Spleen (tissue), 11 donors: ENCODE measurements around the gene MB. TPM values are rescaled to one million over a fixed set of nuclear protein-coding genes. Genes with fewer than 3 reads are reported as not detected.

Experiments used
- DNase-seq: peaks from one replicate; pipeline ENCODE4 v3.0.0-alpha.2; 2020
- H3K27ac ChIP-seq, 8 donors: fragments of 200-600 bp; sonication (generic) in 7 of 8; 1 replicate in 4 of 8; 2 replicates in 4 of 8; pipeline versions ENCODE4 v1.5.0 to v1.8.0; 2016 to 2021; ENCODE audit warnings: inconsistent platforms in 4 of 8, mild to moderate bottlenecking in 4 of 8, moderate library complexity in 1 of 8
- H3K27me3 ChIP-seq, 7 donors: fragments of 200-600 bp; sonication (generic) in 6 of 7; replicated peaks in 1 of 7; 1 replicate in 4 of 7; 2 replicates in 3 of 7; pipeline versions ENCODE4 v1.5.0 to v1.8.0; 2016 to 2021; ENCODE audit warnings: inconsistent platforms in 3 of 7, mild to moderate bottlenecking in 1 of 7
- H3K36me3 ChIP-seq, 6 donors: fragments of 200-600 bp; sonication (generic) in 5 of 6; 1 replicate in 4 of 6; 2 replicates in 2 of 6; pipeline versions ENCODE4 v1.5.0 to v1.8.0; 2016 to 2021; ENCODE audit warnings: inconsistent platforms in 2 of 6
- H3K4me1 ChIP-seq, 6 donors: fragments of 200-600 bp; sonication (generic) in 5 of 6; 1 replicate in 3 of 6; 2 replicates in 3 of 6; pipeline versions ENCODE4 v1.5.0 to v1.8.0; 2016 to 2021; ENCODE audit warnings: inconsistent platforms in 3 of 6
- H3K4me3 ChIP-seq, 8 donors: fragments of 200-600 bp; sonication (generic) in 7 of 8; 1 replicate in 4 of 8; 2 replicates in 4 of 8; pipeline versions ENCODE4 v1.5.0 to v1.8.0; 2016 to 2021; ENCODE audit warnings: inconsistent platforms in 4 of 8, mild to moderate bottlenecking in 4 of 8, moderate library complexity in 2 of 8
- H3K9me3 ChIP-seq, 8 donors: fragments of 200-600 bp; sonication (generic) in 7 of 8; 1 replicate in 4 of 8; 2 replicates in 4 of 8; pipeline versions ENCODE4 v1.5.0 to v1.8.0; 2016 to 2021; ENCODE audit warnings: inconsistent platforms in 4 of 8
- CTCF ChIP-seq, 11 experiments: fragments of 200-600 bp in 7 of 11; fragments of 450-650 bp in 4 of 11; sonication (generic) in 4 of 11; IDR thresholded peaks in 8 of 11; conservative IDR thresholded peaks in 3 of 11; 1 replicate in 7 of 11; 2 replicates in 4 of 11; pipeline versions ENCODE4 v1.4.0 to v1.8.0; 2016 to 2021; ENCODE audit warnings: antibody characterized with exemption in 11 of 11, inconsistent platforms in 4 of 11, mild to moderate bottlenecking in 1 of 11
- POLR2A ChIP-seq, 3 donors: fragments of 450-650 bp; IDR thresholded peaks; one replicate each; pipeline ENCODE4 v1.5.1; 2017; ENCODE audit warnings: antibody characterized with exemption in 3 of 3, mild to moderate bottlenecking in 1 of 3
- POLR2AphosphoS5 ChIP-seq, 3 donors: sonication (generic); formaldehyde crosslinking; IDR thresholded peaks; one replicate each; pipeline ENCODE4 v1.5.1; 2017; ENCODE audit warnings: antibody characterized with exemption in 3 of 3
- WGBS, 5 donors: extraction: QIAGEN DNeasy Blood & Tissue Kit in 3 of 5; methylation state at CpG; one replicate each; pipeline versions ENCODE4 v1.1.5 to v1.1.7; 2013 to 2018; 5-methylcytosine and 5-hydroxymethylcytosine counted together
- intact Hi-C: fragments of 100-400 bp; cut with DNase I; formaldehyde crosslinking; loops from one replicate; pipeline ENCODE4 v1.15.0; 2023; ENCODE audit warnings: low total_unique reads
- polyA plus RNA-seq, 3 donors: library from polyadenylated mRNA; stranded (reverse); fragments of 200-250 nt; gene quantifications; one replicate each; pipeline ENCODE4 v1.2.1, GENCODE V29; 2013
- total RNA-seq, 7 donors: library from RNA; depleted of rRNA in 3 of 7; stranded (reverse); fragments of >200 nt in 3 of 7; fragmentation: NEBNext Ultra II Directional in 4 of 7; extraction: Animal tissue kit (Norgen Biotek cat#: 25700) in 4 of 7; gene quantifications; one replicate each; pipeline versions ENCODE4 v1.1.0 to v1.2.1, GENCODE V29; 2016 to 2021
- donor health status: healthy with polysubstance abuse.
- donor health status: DM: no; HTN: no; CAD: no; lungs with moderate emphysema.
- donor health status: DM: no; HTN: no; CAD: no.
- donor health status: Bipolar disorder and iron deficiency.
- donor health status: healthy.
- donor health status: DM: no; HTN: no; CAD: no.
- donor health status: DM: yes; HTN: yes; CAD: no.

Gene MB
- total and polyA plus RNA-seq, 10 donors = 0.64 to 5.0 (median 1.1) TPM; not detected in 6

GRCh38 chr22:35630891-35631290, 13.8 kb upstream of the MB start:
- intact Hi-C loops = no loop called here
- WGBS, 5 donors = 84 to 97% (median 96%) methylated on average over 9 of the region's 9 CpGs

DNA sequence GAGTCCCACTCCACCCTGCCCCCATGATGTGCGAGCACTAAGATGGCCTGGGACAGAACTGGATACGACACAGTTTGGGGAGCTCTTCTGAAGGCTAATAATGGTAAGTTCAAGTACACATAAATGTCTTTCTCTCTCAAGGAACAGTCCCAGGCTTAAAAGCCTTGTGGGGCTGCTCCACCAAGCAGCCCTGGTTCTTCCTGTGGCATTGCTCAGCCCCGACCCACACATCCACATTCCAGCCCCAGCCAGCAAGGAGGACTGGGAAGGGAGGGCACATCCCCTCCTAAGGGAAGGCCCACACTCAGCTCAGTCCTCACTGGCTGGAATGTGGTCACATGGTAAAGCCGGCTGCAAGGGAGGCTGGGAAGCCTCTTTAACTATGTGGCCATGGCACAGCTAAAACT, 13.3 kb upstream of the MB start:
- no peaks in the 10 kb centered on the region for H3K9me3 ChIP-seq
- peaks cover 0 to 34% (median 15%) of the 10 kb centered on the region in 6 donors for H3K4me1 ChIP-seq
- intact Hi-C loops = no loop called here
- no peaks in the 10 kb centered on the region for H3K36me3 ChIP-seq
- H3K27me3 ChIP-seq = peaks cover 0 to 26% (median 0%) of the 10 kb centered on the region in 7 donors
- no peak for TF ChIP-seq CTCF (IDR thresholded peaks at IDR 0.05 in 8 of 11, conservative IDR thresholded peaks at IDR 0.05 in 3 of 11)
- no peak for TF ChIP-seq POLR2A (IDR thresholded peaks at IDR 0.05)
- TF ChIP-seq POLR2AphosphoS5 (IDR thresholded peaks at IDR 0.05) = no peak
- WGBS, 5 donors = 68 to 82% (median 74%) methylated on average over 4 of the region's 4 CpGs
- H3K4me3 ChIP-seq = no peak overlapping the region
- peak; percentile 39 for DNase-seq
- H3K27ac ChIP-seq = peak overlapping the region in 3 of 8 donors; percentile 34 to 83 (median 57)

More at GRCh38 chr22:35630891-35631290, 13.8 kb upstream of the MB start:
- DNase-seq = peak; percentile 44
- peak overlapping the region in 3 of 8 donors; percentile 34 to 83 (median 57) for H3K27ac ChIP-seq
- H3K9me3 ChIP-seq = no peaks in the 10 kb centered on the region
- H3K27me3 ChIP-seq = peaks cover 0 to 21% (median 0%) of the 10 kb centered on the region in 7 donors
- no peaks in the 10 kb centered on the region for H3K36me3 ChIP-seq
- TF ChIP-seq POLR2AphosphoS5 (IDR thresholded peaks at IDR 0.05) = no peak
- TF ChIP-seq POLR2A (IDR thresholded peaks at IDR 0.05) = no peak
- H3K4me1 ChIP-seq = peaks cover 0 to 34% (median 15%) of the 10 kb centered on the region in 6 donors
- no peak overlapping the region for H3K4me3 ChIP-seq

DNA sequence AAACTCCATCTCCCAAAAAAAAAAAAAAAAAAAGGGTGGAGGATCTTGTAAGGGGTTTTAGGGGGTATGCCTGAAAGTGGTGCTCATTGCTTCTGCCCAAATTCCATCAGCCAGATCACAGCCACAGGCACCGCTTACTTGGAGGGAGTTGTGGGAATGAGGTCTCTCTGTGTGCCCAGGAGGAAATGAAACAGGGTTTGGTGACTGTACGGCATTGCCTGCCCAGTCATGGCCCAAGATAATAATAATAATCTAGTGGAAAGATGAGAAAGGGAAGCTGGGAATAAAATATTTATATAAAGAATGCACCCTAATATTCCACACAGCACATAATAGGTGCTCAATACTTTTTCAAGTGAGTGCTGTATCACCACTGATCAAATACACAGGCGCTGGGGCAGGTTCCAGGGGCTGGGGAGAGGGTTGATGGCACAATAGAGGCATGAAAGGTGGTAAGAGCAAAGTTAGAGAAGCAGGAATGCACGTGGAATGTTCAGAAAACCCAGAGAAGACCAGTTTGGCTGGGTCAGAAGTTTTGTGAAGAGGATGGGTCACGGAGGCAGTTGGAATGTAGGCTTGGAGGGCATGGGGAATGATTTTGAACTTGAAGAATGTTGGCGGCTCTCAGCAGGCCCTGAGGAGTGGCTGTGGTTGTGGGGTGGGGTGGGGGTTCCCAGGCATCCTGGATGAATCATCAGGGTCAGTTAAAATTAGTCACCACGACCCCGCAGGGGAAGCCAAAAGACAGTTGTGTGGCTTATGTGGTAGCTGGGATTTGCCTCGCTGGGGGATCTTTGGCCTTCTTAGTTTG, 12.5 kb upstream of the MB start:
- Histone ChIP-seq H3K27ac (peak overlapping the region in 6 of 8 donors; percentile 10 to 83 (median 47)), H3K4me1 (peaks cover 0 to 34% (median 15%) of the 10 kb centered on the region in 6 donors), H3K9me3 (no peaks in the 10 kb centered on the region), H3K27me3 (peaks cover 0 to 33% (median 0%) of the 10 kb centered on the region in 7 donors), H3K36me3 (no peaks in the 10 kb centered on the region), H3K4me3 (no peak overlapping the region)
- TF ChIP-seq POLR2A (IDR thresholded peaks at IDR 0.05) = no peak
- intact Hi-C loops = loop anchor here (10.0 kb wide), 3 partner anchors 215 to 495 kb away; no protein-coding TSS in a partner anchor
- DNase-seq = no peak
- WGBS, 5 donors = 22 to 38% (median 32%) methylated on average over 9 of the region's 9 CpGs

DNA sequence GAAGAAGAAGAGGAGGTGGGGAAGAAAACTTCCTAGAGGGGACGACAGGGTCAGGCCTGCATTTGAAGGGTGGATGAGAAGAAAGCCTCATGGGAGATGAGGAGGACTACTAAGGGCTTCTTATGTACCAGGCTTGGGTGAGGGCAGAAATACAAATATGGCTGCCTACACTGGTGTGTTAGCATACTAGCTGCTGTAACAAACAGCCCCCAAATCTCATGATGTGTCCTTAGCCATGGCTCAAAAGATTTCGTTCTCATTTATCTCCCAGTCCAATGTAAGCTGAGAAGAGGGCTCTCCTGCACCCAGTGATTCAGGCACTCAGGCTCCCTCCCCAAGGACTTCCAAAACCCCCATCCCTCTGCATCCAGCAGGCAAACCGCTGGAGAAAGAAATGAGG, 11.6 kb upstream of the MB start:
- Histone ChIP-seq H3K4me3 (no peak overlapping the region), H3K27me3 (peaks cover 0 to 42% (median 0%) of the 10 kb centered on the region in 7 donors), H3K9me3 (no peaks in the 10 kb centered on the region), H3K4me1 (peaks cover 0 to 34% (median 15%) of the 10 kb centered on the region in 6 donors), H3K27ac (peak overlapping the region in 2 of 8 donors; percentile 23 to 83), H3K36me3 (no peaks in the 10 kb centered on the region)
- DNase-seq = no peak
- intact Hi-C loops = loop anchor here (10.0 kb wide), 3 partner anchors 216 to 496 kb away; no protein-coding TSS in a partner anchor
- 87 to 96% (median 91%) methylated on average over 3 of the region's 3 CpGs for WGBS, 5 donors
- TF ChIP-seq POLR2A (IDR thresholded peaks at IDR 0.05) (no peak), CTCF (IDR thresholded peaks at IDR 0.05 in 8 of 11, conservative IDR thresholded peaks at IDR 0.05 in 3 of 11) (no peak), POLR2AphosphoS5 (IDR thresholded peaks at IDR 0.05) (no peak)
